GM23248 (cell line): ENCODE results near the gene CCDC27.

Source experiments
- EZH2 ChIP-seq: fragments of 200-600 bp; sonication (generic); IDR thresholded peaks from 2 replicates; pipeline ENCODE4 v1.6.1; 2018; ENCODE audit warnings: antibody characterized with exemption, mild to moderate bottlenecking; ENCODE audit not compliant: insufficient read depth, poor library complexity, severe bottlenecking
- EZH2phosphoT487 ChIP-seq: fragments of 200-600 bp; sonication (generic); IDR thresholded peaks from 2 replicates; pipeline ENCODE4 v1.6.1; 2018; ENCODE audit warnings: antibody characterized with exemption, moderate library complexity, mild to moderate bottlenecking, low read depth; ENCODE audit not compliant: insufficient read depth

DNA sequence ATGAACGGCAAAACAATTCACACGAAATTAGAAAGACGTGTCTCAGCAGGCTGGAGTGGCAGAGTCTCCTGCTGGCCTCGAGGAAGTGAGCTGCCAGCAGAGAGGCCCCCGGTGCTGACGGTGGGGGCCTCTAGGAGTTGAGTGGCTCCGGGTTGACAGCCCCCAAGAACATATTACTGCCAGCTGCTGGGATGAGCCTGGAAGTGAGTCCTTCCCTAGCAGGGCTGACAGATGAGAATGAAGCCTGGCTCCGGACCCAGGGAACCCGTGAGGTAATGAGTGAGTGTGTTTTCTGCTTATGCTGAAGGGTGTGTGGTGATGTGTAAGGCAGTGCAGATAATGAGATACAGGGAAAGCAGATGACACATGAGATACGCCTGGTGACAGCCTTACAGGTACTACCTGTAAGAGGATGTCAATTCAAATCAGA is 67.5 kb downstream of the CCDC27 start:
- TF ChIP-seq EZH2: no peak
- no peak for TF ChIP-seq EZH2phosphoT487
